ENCODE results near the gene CHST11. TPM values are rescaled to one million over a fixed set of nuclear protein-coding genes. Genes with fewer than 3 reads are reported as not detected.

Gene CHST11
- total RNA-seq, 4 donors from 2014 or later, result 5.7 to 15.7 (median 7.1) TPM

- TF ChIP-seq, protein P1, sequence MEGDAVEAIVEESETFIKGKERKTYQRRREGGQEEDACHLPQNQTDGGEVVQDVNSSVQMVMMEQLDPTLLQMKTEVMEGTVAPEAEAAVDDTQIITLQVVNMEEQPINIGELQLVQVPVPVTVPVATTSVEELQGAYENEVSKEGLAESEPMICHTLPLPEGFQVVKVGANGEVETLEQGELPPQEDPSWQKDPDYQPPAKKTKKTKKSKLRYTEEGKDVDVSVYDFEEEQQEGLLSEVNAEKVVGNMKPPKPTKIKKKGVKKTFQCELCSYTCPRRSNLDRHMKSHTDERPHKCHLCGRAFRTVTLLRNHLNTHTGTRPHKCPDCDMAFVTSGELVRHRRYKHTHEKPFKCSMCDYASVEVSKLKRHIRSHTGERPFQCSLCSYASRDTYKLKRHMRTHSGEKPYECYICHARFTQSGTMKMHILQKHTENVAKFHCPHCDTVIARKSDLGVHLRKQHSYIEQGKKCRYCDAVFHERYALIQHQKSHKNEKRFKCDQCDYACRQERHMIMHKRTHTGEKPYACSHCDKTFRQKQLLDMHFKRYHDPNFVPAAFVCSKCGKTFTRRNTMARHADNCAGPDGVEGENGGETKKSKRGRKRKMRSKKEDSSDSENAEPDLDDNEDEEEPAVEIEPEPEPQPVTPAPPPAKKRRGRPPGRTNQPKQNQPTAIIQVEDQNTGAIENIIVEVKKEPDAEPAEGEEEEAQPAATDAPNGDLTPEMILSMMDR (IDR thresholded peaks at IDR 0.05), result no peak
- no peak for TF ChIP-seq EP300 (IDR thresholded peaks at IDR 0.05)
- TF ChIP-seq POLR2A (IDR thresholded peaks at IDR 0.05; ENCODE audit: low read depth), result no peak
- TF ChIP-seq POLR2AphosphoS5 (IDR thresholded peaks at IDR 0.05), result no peak
- Histone ChIP-seq H3K36me3 (no peaks in the 10 kb centered on the region), H3K27ac (replicated peaks in 1 of 4) (no peak overlapping the region), H3K4me1 (no peaks in the 10 kb centered on the region), H3K27me3 (no peaks in the 10 kb centered on the region), H3K4me3 (no peak overlapping the region), H3K9me3 (peaks cover 0 to 3% (median 0%) of the 10 kb centered on the region in 4 donors)
- intact Hi-C loops (cut with DNase I), result no loop called here
- WGBS, result 83% methylated on average over 6 of the region's 6 CpGs
- no peak for DNase-seq (ENCODE audit: extremely low spot score)
Measured at GRCh38 chr12:104477510-104478390, 21.0 kb downstream of the CHST11 start.

DNA sequence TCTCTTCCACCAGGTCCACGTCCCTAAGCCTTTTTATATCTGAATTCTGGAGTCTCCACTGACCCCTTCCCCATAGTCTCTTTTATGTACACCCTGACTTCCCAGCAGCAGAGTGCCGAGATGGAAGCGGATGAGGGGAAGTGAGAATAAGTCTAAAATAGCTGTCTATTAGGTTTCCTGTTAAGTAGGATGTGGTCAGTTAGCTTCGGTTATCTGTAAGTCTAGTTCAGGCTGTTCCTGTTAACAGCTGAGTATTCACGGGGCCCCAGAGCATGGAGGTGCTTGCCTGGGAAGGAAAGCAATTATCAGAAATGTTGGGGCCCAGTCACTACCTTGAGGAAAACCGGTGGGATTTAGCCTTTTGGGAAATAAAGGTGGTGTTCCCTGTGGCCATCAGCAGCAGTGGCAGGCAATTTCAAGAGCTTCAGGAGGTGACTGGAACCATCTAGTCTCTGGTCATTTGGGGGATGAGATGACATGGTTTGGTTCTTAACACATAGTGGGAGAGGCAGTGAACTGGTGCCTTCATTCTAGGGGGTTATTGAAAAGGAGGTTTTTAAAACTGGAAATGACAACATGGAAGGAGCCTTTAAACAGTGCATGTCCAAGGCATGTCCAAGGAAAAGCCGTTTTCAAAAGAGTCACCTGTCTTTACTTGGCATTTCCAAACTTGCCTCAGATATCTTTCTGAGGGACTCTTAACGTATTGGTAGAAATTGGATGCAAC, 21.8 kb downstream of the CHST11 start:
- TF ChIP-seq POLR2A (IDR thresholded peaks at IDR 0.05; ENCODE audit: low read depth) (no peak), POLR2AphosphoS5 (IDR thresholded peaks at IDR 0.05) (peak in 1 of 2 donors; percentile 14)
- Histone ChIP-seq H3K36me3 (no peaks in the 10 kb centered on the region), H3K9me3 (peaks cover 0 to 3% (median 0%) of the 10 kb centered on the region in 4 donors), H3K27me3 (no peaks in the 10 kb centered on the region), H3K4me1 (peaks cover 0 to 2% (median 0%) of the 10 kb centered on the region in 4 donors), H3K27ac (replicated peaks in 1 of 4) (no peak overlapping the region), H3K4me3 (no peak overlapping the region)
- DNase-seq (ENCODE audit: extremely low spot score), result no peak
- 72% methylated on average over 8 of the region's 8 CpGs for WGBS
- intact Hi-C loops (cut with DNase I), result no loop called here

DNA sequence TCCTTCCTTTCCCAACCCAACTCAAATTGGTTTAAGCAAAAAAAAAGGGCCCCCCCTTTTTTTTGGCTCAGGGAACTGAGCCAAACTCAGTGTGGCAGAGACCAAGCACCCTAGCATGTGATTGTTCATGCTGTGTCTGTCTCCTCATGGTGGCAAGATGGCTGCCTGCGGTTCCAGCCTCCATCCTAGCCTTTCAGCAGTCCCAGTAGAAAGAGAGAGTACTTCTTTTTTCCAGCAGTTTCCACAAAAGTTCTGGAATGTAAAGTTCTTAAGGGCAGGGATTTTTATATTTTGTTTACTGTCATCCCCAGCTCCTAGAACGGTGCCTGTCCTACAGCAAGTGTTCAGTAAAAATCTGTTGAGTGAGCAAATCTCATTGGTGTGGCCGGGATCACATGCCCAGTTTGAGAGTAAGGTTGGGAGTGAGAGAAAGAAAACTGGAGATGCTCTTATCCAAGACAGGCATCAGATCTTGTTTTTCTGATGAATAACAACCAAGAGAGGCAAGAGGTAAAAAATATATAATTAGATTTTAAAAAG, 22.4 kb downstream of the CHST11 start:
- H3K9me3 ChIP-seq, result peaks cover 0 to 3% (median 0%) of the 10 kb centered on the region in 4 donors
- WGBS, result 95% methylated on average over 3 of the region's 3 CpGs
- H3K27me3 ChIP-seq, result no peaks in the 10 kb centered on the region
- TF ChIP-seq POLR2A (IDR thresholded peaks at IDR 0.05; ENCODE audit: low read depth) (no peak), EP300 (IDR thresholded peaks at IDR 0.05) (no peak), POLR2AphosphoS5 (IDR thresholded peaks at IDR 0.05) (no peak)
- TF ChIP-seq, protein P1 (IDR thresholded peaks at IDR 0.05), result no peak
- intact Hi-C loops (cut with DNase I), result no loop called here
- H3K36me3 ChIP-seq, result no peaks in the 10 kb centered on the region
- H3K4me3 ChIP-seq, result no peak overlapping the region
- no peak overlapping the region for H3K27ac ChIP-seq (replicated peaks in 1 of 4)
- peaks cover 0 to 2% (median 0%) of the 10 kb centered on the region in 4 donors for H3K4me1 ChIP-seq
- no peak for DNase-seq (ENCODE audit: extremely low spot score)

DNA sequence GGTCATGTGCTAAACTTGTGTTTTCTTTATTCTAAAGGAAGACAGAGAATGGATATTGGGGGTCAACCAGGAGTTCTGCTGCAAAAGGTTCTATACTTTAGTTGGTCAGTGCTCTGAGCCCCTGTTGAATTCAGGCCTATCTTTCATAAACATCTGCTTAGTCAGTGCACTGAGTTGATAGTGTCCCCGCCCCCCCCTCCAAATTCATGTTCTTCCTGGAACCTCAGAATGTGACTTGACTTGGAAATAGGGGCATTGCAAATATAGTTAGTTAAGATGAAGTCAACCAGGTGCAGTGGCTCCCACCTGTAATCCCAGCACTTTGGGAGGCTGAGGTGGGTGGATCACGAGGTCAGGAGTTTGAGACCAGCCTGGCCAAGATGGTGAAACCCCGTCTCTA, 23.3 kb downstream of the CHST11 start:
- Histone ChIP-seq H3K4me3 (no peak overlapping the region), H3K4me1 (peaks cover 0 to 2% (median 0%) of the 10 kb centered on the region in 4 donors), H3K27me3 (no peaks in the 10 kb centered on the region), H3K9me3 (peaks cover 0 to 3% (median 0%) of the 10 kb centered on the region in 4 donors), H3K27ac (replicated peaks in 1 of 4) (no peak overlapping the region), H3K36me3 (no peaks in the 10 kb centered on the region)
- DNase-seq (ENCODE audit: extremely low spot score), result no peak
- intact Hi-C loops (cut with DNase I), result no loop called here
- 97% methylated on average over 3 of the region's 3 CpGs for WGBS
- TF ChIP-seq POLR2AphosphoS5 (IDR thresholded peaks at IDR 0.05) (no peak), POLR2A (IDR thresholded peaks at IDR 0.05; ENCODE audit: low read depth) (no peak), EP300 (IDR thresholded peaks at IDR 0.05) (no peak)
- TF ChIP-seq, protein P1 (IDR thresholded peaks at IDR 0.05), result no peak

All from esophagus muscularis mucosa (tissue), 4 donors.